Natural killer cell (primary cell): ENCODE data around the gene BCL2. TPM values are rescaled to one million over a fixed set of nuclear protein-coding genes. Genes with fewer than 3 reads are reported as not detected.

Source experiments
- ATAC-seq, 3 donors: fragments of 150-1000 bp in 2 of 3; fragments of 200-7000 bp in 1 of 3; cut with Tn5 transposase; 1 replicate in 1 of 3; 2 replicates in 2 of 3; pipeline ENCODE4 v1.10.0; 2021; ENCODE audit warnings: mild to moderate bottlenecking in 2 of 3, moderate library complexity in 2 of 3
- DNase-seq, 2 donors: peaks; one replicate each; pipeline versions ENCODE4 v3.0.0 to v3.0.0-alpha.2; 2013 to 2021; ENCODE audit warnings: mixed read lengths in 1 of 2
- H3K27ac ChIP-seq: one replicate; pipeline ENCODE4 v1.5.1; 2013; ENCODE audit warnings: mild to moderate bottlenecking, low read length
- H3K27me3 ChIP-seq: one replicate; pipeline ENCODE4 v1.6.1; 2013; ENCODE audit warnings: low read length; ENCODE audit not compliant: control insufficient read depth, insufficient read depth
- H3K36me3 ChIP-seq: one replicate; pipeline ENCODE4 v1.6.1; 2013; ENCODE audit warnings: low read length; ENCODE audit not compliant: control insufficient read depth, insufficient read depth
- H3K4me1 ChIP-seq: one replicate; pipeline ENCODE4 v1.6.1; 2013; ENCODE audit warnings: low read length; ENCODE audit not compliant: control insufficient read depth, insufficient read depth
- H3K4me3 ChIP-seq: one replicate; pipeline ENCODE4 v1.5.1; 2013; ENCODE audit warnings: low read length
- H3K9me3 ChIP-seq: one replicate; pipeline ENCODE4 v1.6.1; 2013; ENCODE audit warnings: low read length; ENCODE audit not compliant: control insufficient read depth, insufficient read depth
- H3K27ac Mint-ChIP-seq, 2 donors: one replicate each; pipeline ENCODE4 v1.8.0; 2022; ENCODE audit warnings: mild to moderate bottlenecking in 2 of 2, mixed read lengths in 2 of 2, moderate library complexity in 1 of 2
- H3K27me3 Mint-ChIP-seq, 2 donors: one replicate each; pipeline ENCODE4 v1.8.0; 2022; ENCODE audit warnings: low read depth in 2 of 2, mixed read lengths in 2 of 2
- H3K36me3 Mint-ChIP-seq: one replicate; pipeline ENCODE4 v1.8.0; 2022; ENCODE audit warnings: mixed read lengths
- H3K4me1 Mint-ChIP-seq, 2 donors: one replicate each; pipeline ENCODE4 v1.8.0; 2022; ENCODE audit warnings: mixed read lengths in 2 of 2
- H3K4me3 Mint-ChIP-seq: one replicate; pipeline ENCODE4 v1.8.0; 2022; ENCODE audit warnings: mild to moderate bottlenecking, moderate library complexity, mixed read lengths
- H3K9me3 Mint-ChIP-seq, 2 donors: one replicate each; pipeline ENCODE4 v1.8.0; 2022; ENCODE audit warnings: mixed read lengths in 2 of 2
- WGBS: methylation state at CpG from one replicate; pipeline ENCODE4 v1.1.7; 2013; ENCODE audit warnings: missing lambda C conversion rate; ENCODE audit not compliant: insufficient coverage; 5-methylcytosine and 5-hydroxymethylcytosine counted together
- intact Hi-C: fragments of 100-400 bp; cut with micrococcal nuclease; formaldehyde crosslinking; loops from one replicate; pipeline ENCODE4 v1.14.2; 2022
- total RNA-seq, 4 donors: library from RNA; stranded (reverse); fragments of 120-200 nt in 1 of 4; gene quantifications; one replicate each; pipeline versions ENCODE4 v1.2.3 to v1.2.4, GENCODE V29; 2013 to 2022
- TF ChIP-seq, protein P1 (sequence below): fragments of 200-600 bp; IDR thresholded peaks from one replicate; pipeline ENCODE4 v1.8.0; 2022; ENCODE audit warnings: antibody characterized with exemption

BCL2 gene
- total RNA-seq, 3 donors from 2014 or later (not counting 1 experiment from before 2014, with no cell fraction given) = 28.2 to 64.2 (median 33.4) TPM

DNA sequence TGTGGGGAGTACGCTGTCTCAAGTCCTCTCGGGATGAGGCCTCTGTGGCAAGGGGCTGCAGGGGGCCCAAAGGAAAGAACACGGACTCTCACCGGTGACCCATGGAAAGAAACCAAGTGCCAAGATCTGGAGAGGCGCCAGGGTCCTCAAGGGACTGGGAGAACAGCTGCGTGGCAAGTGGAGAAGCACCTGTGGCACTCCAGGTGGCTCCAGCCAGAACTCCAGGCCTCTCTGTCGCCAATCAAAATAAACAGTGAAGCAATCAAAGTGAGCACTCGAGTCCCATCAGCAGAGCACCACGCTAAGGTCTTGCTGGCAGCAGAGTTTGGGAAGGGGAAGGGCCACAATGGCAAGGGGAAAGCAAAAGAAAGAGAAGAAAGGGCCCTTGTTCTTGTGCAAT is 54.7 kb downstream of the BCL2 start:
- Mint-ChIP-seq H3K4me3 (no peak overlapping the region), H3K4me1 (peaks cover 42 to 46% of the 10 kb centered on the region in 2 donors), H3K9me3 (no peaks in the 10 kb centered on the region), H3K27ac (no peak overlapping the region), H3K27me3 (no peaks in the 10 kb centered on the region), H3K36me3 (no peaks in the 10 kb centered on the region)
- Histone ChIP-seq H3K4me3 (no peak overlapping the region), H3K27me3 (no peaks in the 10 kb centered on the region), H3K36me3 (no peaks in the 10 kb centered on the region), H3K4me1 (peaks cover 15% of the 10 kb centered on the region), H3K9me3 (no peaks in the 10 kb centered on the region), H3K27ac (no peak overlapping the region)
- intact Hi-C loops = loop anchor here (5.0 kb wide), 2 partner anchors 37 to 38 kb away; no protein-coding TSS in a partner anchor
- DNase-seq (no peak), ATAC-seq (no peak)
- TF ChIP-seq, protein P1, sequence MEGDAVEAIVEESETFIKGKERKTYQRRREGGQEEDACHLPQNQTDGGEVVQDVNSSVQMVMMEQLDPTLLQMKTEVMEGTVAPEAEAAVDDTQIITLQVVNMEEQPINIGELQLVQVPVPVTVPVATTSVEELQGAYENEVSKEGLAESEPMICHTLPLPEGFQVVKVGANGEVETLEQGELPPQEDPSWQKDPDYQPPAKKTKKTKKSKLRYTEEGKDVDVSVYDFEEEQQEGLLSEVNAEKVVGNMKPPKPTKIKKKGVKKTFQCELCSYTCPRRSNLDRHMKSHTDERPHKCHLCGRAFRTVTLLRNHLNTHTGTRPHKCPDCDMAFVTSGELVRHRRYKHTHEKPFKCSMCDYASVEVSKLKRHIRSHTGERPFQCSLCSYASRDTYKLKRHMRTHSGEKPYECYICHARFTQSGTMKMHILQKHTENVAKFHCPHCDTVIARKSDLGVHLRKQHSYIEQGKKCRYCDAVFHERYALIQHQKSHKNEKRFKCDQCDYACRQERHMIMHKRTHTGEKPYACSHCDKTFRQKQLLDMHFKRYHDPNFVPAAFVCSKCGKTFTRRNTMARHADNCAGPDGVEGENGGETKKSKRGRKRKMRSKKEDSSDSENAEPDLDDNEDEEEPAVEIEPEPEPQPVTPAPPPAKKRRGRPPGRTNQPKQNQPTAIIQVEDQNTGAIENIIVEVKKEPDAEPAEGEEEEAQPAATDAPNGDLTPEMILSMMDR = no peak
- WGBS = 95% methylated on average over 9 of the region's 9 CpGs

DNA sequence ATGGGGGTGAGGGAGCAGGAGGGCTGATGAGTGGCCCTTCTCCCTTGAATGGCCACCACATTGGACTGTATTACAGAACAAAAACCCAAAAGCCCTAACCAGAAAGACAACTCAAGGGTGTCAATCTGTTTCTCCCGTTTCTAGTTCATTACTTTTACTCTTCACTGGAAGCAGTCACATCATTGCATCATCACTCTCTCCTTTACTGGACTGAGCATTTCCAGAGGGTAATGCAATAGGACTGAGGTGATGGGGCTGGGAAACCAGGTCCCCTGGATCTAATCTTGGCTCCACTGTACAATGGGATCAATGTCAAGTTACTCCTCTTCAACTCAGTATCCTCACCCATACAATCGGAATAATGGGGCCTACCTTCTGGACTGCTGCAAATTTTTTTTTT is 56.1 kb downstream of the BCL2 start:
- Mint-ChIP-seq H3K4me1 (peaks cover 47 to 57% of the 10 kb centered on the region in 2 donors), H3K36me3 (no peaks in the 10 kb centered on the region), H3K9me3 (no peaks in the 10 kb centered on the region), H3K27me3 (no peaks in the 10 kb centered on the region), H3K4me3 (no peak overlapping the region), H3K27ac (no peak overlapping the region)
- Histone ChIP-seq H3K4me3 (no peak overlapping the region), H3K36me3 (no peaks in the 10 kb centered on the region), H3K27me3 (no peaks in the 10 kb centered on the region), H3K4me1 (peaks cover 21% of the 10 kb centered on the region), H3K9me3 (no peaks in the 10 kb centered on the region), H3K27ac (no peak overlapping the region)
- TF ChIP-seq, protein P1 = no peak
- intact Hi-C loops = loop anchor here (5.0 kb wide), 1 partner anchor 36 kb away; no protein-coding TSS in a partner anchor
- no peak for ATAC-seq
- DNase-seq = no peak
- WGBS = 86% methylated on average over 2 of the region's 2 CpGs

DNA sequence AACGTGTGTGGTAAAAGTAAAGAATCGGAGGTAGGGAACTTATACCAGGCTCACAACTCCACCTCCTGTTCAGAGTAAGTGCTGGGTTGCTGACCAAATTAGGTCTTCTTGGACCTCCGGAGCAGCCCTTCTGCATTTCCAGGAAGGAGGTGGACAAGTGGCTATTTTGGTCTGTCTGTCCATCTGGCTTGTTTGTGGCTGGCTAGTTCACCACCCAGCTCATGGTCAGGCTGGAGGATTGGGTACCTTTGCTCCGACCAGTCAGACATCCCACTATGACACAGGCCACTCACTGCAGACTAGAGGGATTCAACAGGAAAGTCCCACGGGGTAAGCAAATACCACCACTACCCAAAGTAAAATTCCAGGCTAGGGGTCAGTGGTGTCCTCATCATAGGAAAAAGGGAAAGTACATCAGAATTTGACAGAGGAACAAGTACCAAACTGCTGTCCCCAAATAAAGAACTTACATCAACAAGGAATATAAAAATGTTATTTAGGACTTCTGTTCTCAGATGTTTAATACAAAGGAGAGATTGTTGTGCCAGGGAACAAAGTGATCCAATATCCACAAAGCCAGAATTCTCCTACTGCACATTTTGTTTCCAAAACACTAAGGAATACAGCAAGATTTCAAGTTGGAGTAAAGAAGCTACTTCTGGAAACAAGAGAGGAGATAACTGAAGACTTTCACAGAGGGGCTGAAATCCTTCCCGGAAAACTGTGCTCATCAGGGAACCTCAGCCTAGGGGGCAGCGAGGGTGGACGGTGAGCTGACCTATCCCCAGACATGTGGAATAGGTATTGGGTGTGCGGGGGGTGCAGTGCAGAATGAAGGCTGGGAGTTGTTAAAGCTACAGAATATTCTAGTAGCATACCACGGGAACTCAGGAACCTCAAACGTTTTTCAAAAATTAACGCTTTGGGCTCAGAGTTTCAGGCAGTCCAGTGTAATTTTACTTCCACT is 56.9 kb downstream of the BCL2 start:
- TF ChIP-seq, protein P1 = no peak
- Histone ChIP-seq H3K4me1 (peaks cover 14% of the 10 kb centered on the region), H3K9me3 (no peaks in the 10 kb centered on the region), H3K27ac (no peak overlapping the region), H3K27me3 (no peaks in the 10 kb centered on the region), H3K36me3 (no peaks in the 10 kb centered on the region), H3K4me3 (no peak overlapping the region)
- 82% methylated on average over 11 of the region's 12 CpGs for WGBS
- ATAC-seq (no peak), DNase-seq (no peak)
- Mint-ChIP-seq H3K27me3 (no peaks in the 10 kb centered on the region), H3K4me1 (peaks cover 41 to 49% of the 10 kb centered on the region in 2 donors), H3K9me3 (no peaks in the 10 kb centered on the region), H3K4me3 (no peak overlapping the region), H3K36me3 (no peaks in the 10 kb centered on the region), H3K27ac (peak overlapping the region in 1 of 2 donors; percentile 18)
- intact Hi-C loops = loop anchor here (5.0 kb wide), 1 partner anchor 35 kb away; no protein-coding TSS in a partner anchor
